Measurements from ENCODE around the gene SLC35B2.

SLC35B2 gene

GRCh38 chr6:44257025-44257752, at the start of gene SLC35B2:
SLC35B2 (minus strand) TSS chr6:44257528; CDS start chr6:44257410, 118 bp downstream.
- peak within 1 kb of the TSS; percentile 73 to 81 for H3K4me3 ChIP-seq (ENCODE audit: low read length in 2 of 2)
- H3K9ac ChIP-seq (ENCODE audit: low read depth in 1 of 2, low read length in 2 of 2): peak within 1 kb of the TSS; percentile 75 to 82
- peaks cover 35 to 47% of the 10 kb centered on the region in 2 donors for H3K36me3 ChIP-seq (ENCODE audit: control insufficient read depth in 2 of 2, insufficient read depth in 2 of 2, low read length in 2 of 2)
- H3K27ac ChIP-seq (ENCODE audit: low read depth in 2 of 2, low read length in 2 of 2): peak within 1 kb of the TSS; percentile 81 to 88
- peaks cover 16 to 23% of the 10 kb centered on the region in 2 donors for H3K4me1 ChIP-seq (ENCODE audit: control insufficient read depth in 2 of 2, insufficient read depth in 2 of 2, low read length in 2 of 2)
- H3K9me3 ChIP-seq (ENCODE audit: control insufficient read depth in 2 of 2, low read length in 2 of 2): no peaks in the 10 kb centered on the region
- H3K27me3 ChIP-seq (ENCODE audit: control insufficient read depth in 2 of 2, insufficient read depth in 2 of 2, low read length in 2 of 2): no peaks in the 10 kb centered on the region

GRCh38 chr6:44306710-44307109, 49.4 kb upstream of the SLC35B2 start:
- Histone ChIP-seq H3K4me1 (ENCODE audit: control insufficient read depth in 2 of 2, insufficient read depth in 2 of 2, low read length in 2 of 2) (peaks cover 3 to 11% of the 10 kb centered on the region in 2 donors), H3K27me3 (ENCODE audit: control insufficient read depth in 2 of 2, insufficient read depth in 2 of 2, low read length in 2 of 2) (no peaks in the 10 kb centered on the region), H3K9me3 (ENCODE audit: control insufficient read depth in 2 of 2, low read length in 2 of 2) (no peaks in the 10 kb centered on the region), H3K4me3 (ENCODE audit: low read length in 2 of 2) (no peak overlapping the region), H3K9ac (ENCODE audit: low read depth in 1 of 2, low read length in 2 of 2) (no peak overlapping the region), H3K27ac (ENCODE audit: low read depth in 2 of 2, low read length in 2 of 2) (no peak overlapping the region), H3K36me3 (ENCODE audit: control insufficient read depth in 2 of 2, insufficient read depth in 2 of 2, low read length in 2 of 2) (peaks cover 79 to 82% of the 10 kb centered on the region in 2 donors)

- H3K9me3 ChIP-seq (ENCODE audit: control insufficient read depth in 2 of 2, low read length in 2 of 2): no peaks in the 10 kb centered on the region
- H3K36me3 ChIP-seq (ENCODE audit: control insufficient read depth in 2 of 2, insufficient read depth in 2 of 2, low read length in 2 of 2): peaks cover 81% of the 10 kb centered on the region in 2 donors
- H3K4me1 ChIP-seq (ENCODE audit: control insufficient read depth in 2 of 2, insufficient read depth in 2 of 2, low read length in 2 of 2): peaks cover 3 to 4% of the 10 kb centered on the region in 2 donors
- no peak overlapping the region for H3K27ac ChIP-seq (ENCODE audit: low read depth in 2 of 2, low read length in 2 of 2)
- H3K4me3 ChIP-seq (ENCODE audit: low read length in 2 of 2): no peak overlapping the region
- no peaks in the 10 kb centered on the region for H3K27me3 ChIP-seq (ENCODE audit: control insufficient read depth in 2 of 2, insufficient read depth in 2 of 2, low read length in 2 of 2)
- H3K9ac ChIP-seq (ENCODE audit: low read depth in 1 of 2, low read length in 2 of 2): no peak overlapping the region
Measured at GRCh38 chr6:44305200-44305725, 47.9 kb upstream of the SLC35B2 start.

GRCh38 chr6:44304282-44305199, 47.2 kb upstream of the SLC35B2 start:
- Histone ChIP-seq H3K4me3 (ENCODE audit: low read length in 2 of 2) (no peak overlapping the region), H3K4me1 (ENCODE audit: control insufficient read depth in 2 of 2, insufficient read depth in 2 of 2, low read length in 2 of 2) (no peaks in the 10 kb centered on the region), H3K27ac (ENCODE audit: low read depth in 2 of 2, low read length in 2 of 2) (no peak overlapping the region), H3K36me3 (ENCODE audit: control insufficient read depth in 2 of 2, insufficient read depth in 2 of 2, low read length in 2 of 2) (peaks cover 74 to 77% of the 10 kb centered on the region in 2 donors), H3K9me3 (ENCODE audit: control insufficient read depth in 2 of 2, low read length in 2 of 2) (no peaks in the 10 kb centered on the region), H3K27me3 (ENCODE audit: control insufficient read depth in 2 of 2, insufficient read depth in 2 of 2, low read length in 2 of 2) (no peaks in the 10 kb centered on the region), H3K9ac (ENCODE audit: low read depth in 1 of 2, low read length in 2 of 2) (no peak overlapping the region)

- no peak overlapping the region for H3K27ac ChIP-seq (ENCODE audit: low read depth in 2 of 2, low read length in 2 of 2)
- H3K36me3 ChIP-seq (ENCODE audit: control insufficient read depth in 2 of 2, insufficient read depth in 2 of 2, low read length in 2 of 2): peaks cover 67 to 70% of the 10 kb centered on the region in 2 donors
- H3K4me1 ChIP-seq (ENCODE audit: control insufficient read depth in 2 of 2, insufficient read depth in 2 of 2, low read length in 2 of 2): no peaks in the 10 kb centered on the region
- no peaks in the 10 kb centered on the region for H3K27me3 ChIP-seq (ENCODE audit: control insufficient read depth in 2 of 2, insufficient read depth in 2 of 2, low read length in 2 of 2)
- no peak overlapping the region for H3K9ac ChIP-seq (ENCODE audit: low read depth in 1 of 2, low read length in 2 of 2)
- no peak overlapping the region for H3K4me3 ChIP-seq (ENCODE audit: low read length in 2 of 2)
- no peaks in the 10 kb centered on the region for H3K9me3 ChIP-seq (ENCODE audit: control insufficient read depth in 2 of 2, low read length in 2 of 2)
Measured at GRCh38 chr6:44303842-44304241, 46.5 kb upstream of the SLC35B2 start.

GRCh38 chr6:44302856-44303255, 45.5 kb upstream of the SLC35B2 start:
- H3K27me3 ChIP-seq (ENCODE audit: control insufficient read depth in 2 of 2, insufficient read depth in 2 of 2, low read length in 2 of 2): peaks cover 3 to 6% of the 10 kb centered on the region in 2 donors
- peaks cover 64 to 67% of the 10 kb centered on the region in 2 donors for H3K36me3 ChIP-seq (ENCODE audit: control insufficient read depth in 2 of 2, insufficient read depth in 2 of 2, low read length in 2 of 2)
- H3K4me3 ChIP-seq (ENCODE audit: low read length in 2 of 2): no peak overlapping the region
- H3K27ac ChIP-seq (ENCODE audit: low read depth in 2 of 2, low read length in 2 of 2): no peak overlapping the region
- no peaks in the 10 kb centered on the region for H3K9me3 ChIP-seq (ENCODE audit: control insufficient read depth in 2 of 2, low read length in 2 of 2)
- H3K9ac ChIP-seq (ENCODE audit: low read depth in 1 of 2, low read length in 2 of 2): no peak overlapping the region
- peaks cover 0 to 2% of the 10 kb centered on the region in 2 donors for H3K4me1 ChIP-seq (ENCODE audit: control insufficient read depth in 2 of 2, insufficient read depth in 2 of 2, low read length in 2 of 2)

GRCh38 chr6:44301782-44302564, 44.6 kb upstream of the SLC35B2 start:
- H3K27ac ChIP-seq (ENCODE audit: low read depth in 2 of 2, low read length in 2 of 2): no peak overlapping the region
- no peak overlapping the region for H3K4me3 ChIP-seq (ENCODE audit: low read length in 2 of 2)
- H3K9me3 ChIP-seq (ENCODE audit: control insufficient read depth in 2 of 2, low read length in 2 of 2): no peaks in the 10 kb centered on the region
- H3K27me3 ChIP-seq (ENCODE audit: control insufficient read depth in 2 of 2, insufficient read depth in 2 of 2, low read length in 2 of 2): peaks cover 8 to 10% of the 10 kb centered on the region in 2 donors
- no peak overlapping the region for H3K9ac ChIP-seq (ENCODE audit: low read depth in 1 of 2, low read length in 2 of 2)
- H3K36me3 ChIP-seq (ENCODE audit: control insufficient read depth in 2 of 2, insufficient read depth in 2 of 2, low read length in 2 of 2): peaks cover 57 to 63% of the 10 kb centered on the region in 2 donors
- peaks cover 5 to 7% of the 10 kb centered on the region in 2 donors for H3K4me1 ChIP-seq (ENCODE audit: control insufficient read depth in 2 of 2, insufficient read depth in 2 of 2, low read length in 2 of 2)

GRCh38 chr6:44301106-44301505, 43.8 kb upstream of the SLC35B2 start:
- H3K9me3 ChIP-seq (ENCODE audit: control insufficient read depth in 2 of 2, low read length in 2 of 2): no peaks in the 10 kb centered on the region
- no peak overlapping the region for H3K9ac ChIP-seq (ENCODE audit: low read depth in 1 of 2, low read length in 2 of 2)
- H3K27me3 ChIP-seq (ENCODE audit: control insufficient read depth in 2 of 2, insufficient read depth in 2 of 2, low read length in 2 of 2): peaks cover 16 to 18% of the 10 kb centered on the region in 2 donors
- H3K36me3 ChIP-seq (ENCODE audit: control insufficient read depth in 2 of 2, insufficient read depth in 2 of 2, low read length in 2 of 2): peaks cover 51 to 54% of the 10 kb centered on the region in 2 donors
- no peak overlapping the region for H3K27ac ChIP-seq (ENCODE audit: low read depth in 2 of 2, low read length in 2 of 2)
- H3K4me1 ChIP-seq (ENCODE audit: control insufficient read depth in 2 of 2, insufficient read depth in 2 of 2, low read length in 2 of 2): peaks cover 5 to 8% of the 10 kb centered on the region in 2 donors
- no peak overlapping the region for H3K4me3 ChIP-seq (ENCODE audit: low read length in 2 of 2)

GRCh38 chr6:44300292-44300823, 43.0 kb upstream of the SLC35B2 start:
- H3K27ac ChIP-seq (ENCODE audit: low read depth in 2 of 2, low read length in 2 of 2): no peak overlapping the region
- H3K4me3 ChIP-seq (ENCODE audit: low read length in 2 of 2): no peak overlapping the region
- peaks cover 45 to 47% of the 10 kb centered on the region in 2 donors for H3K36me3 ChIP-seq (ENCODE audit: control insufficient read depth in 2 of 2, insufficient read depth in 2 of 2, low read length in 2 of 2)
- no peaks in the 10 kb centered on the region for H3K9me3 ChIP-seq (ENCODE audit: control insufficient read depth in 2 of 2, low read length in 2 of 2)
- H3K27me3 ChIP-seq (ENCODE audit: control insufficient read depth in 2 of 2, insufficient read depth in 2 of 2, low read length in 2 of 2): peaks cover 16 to 25% of the 10 kb centered on the region in 2 donors
- H3K4me1 ChIP-seq (ENCODE audit: control insufficient read depth in 2 of 2, insufficient read depth in 2 of 2, low read length in 2 of 2): peaks cover 5 to 8% of the 10 kb centered on the region in 2 donors
- no peak overlapping the region for H3K9ac ChIP-seq (ENCODE audit: low read depth in 1 of 2, low read length in 2 of 2)

Data from mucosa of rectum (tissue), 2 donors.